H1 (cell line): ENCODE measurements around the gene PPM1N. TPM values are rescaled to one million over a fixed set of nuclear protein-coding genes. Genes with fewer than 3 reads are reported as not detected.

Source experiments
- CTCF ChIA-PET: fragments of 300-600 bp; sonication (Branson Sonifier 250); formaldehyde crosslinking; loops from one replicate; lab custom pipeline; 2021; ENCODE audit not compliant: partially characterized antibody; lab: Charles Lee
- POLR2A ChIA-PET: fragments of 300-600 bp; sonication (Branson Sonifier 250); formaldehyde crosslinking; loops from one replicate; lab custom pipeline; 2021; ENCODE audit warnings: inconsistent platforms; ENCODE audit not compliant: partially characterized antibody; lab: Charles Lee
- DNase-seq, 2 experiments: peaks; one replicate each; pipeline versions ENCODE4 v3.0.0 to v3.0.0-alpha.2; 2010 to 2022; ENCODE audit warnings: low spot score in 2 of 2, low read depth in 1 of 2, mixed read lengths in 1 of 2
- FAIRE-seq: peaks from 2 replicates; lab custom pipeline; 2011; peaks lifted over from hg19 to GRCh38; lab: Jason Lieb, UNC
- H2AFZ ChIP-seq: 2 replicates; pipeline ENCODE4 v1.8.1; 2012; ENCODE audit warnings: low read length, inconsistent platforms
- H2AK5ac ChIP-seq: 2 replicates; pipeline ENCODE4 v1.6.1; 2013; ENCODE audit warnings: low read depth, low read length
- H2BK120ac ChIP-seq: replicated peaks from 2 replicates; pipeline ENCODE3; 2013; ENCODE audit warnings: low read depth, low read length, inconsistent platforms
- H2BK12ac ChIP-seq: 2 replicates; pipeline ENCODE4 v1.6.1; 2013; ENCODE audit warnings: low read depth, low read length
- H2BK15ac ChIP-seq: 2 replicates; pipeline ENCODE4 v1.6.1; 2013; ENCODE audit warnings: low read length
- H2BK20ac ChIP-seq: 2 replicates; pipeline ENCODE4 v1.6.1; 2013; ENCODE audit warnings: low read length
- H2BK5ac ChIP-seq: 2 replicates; pipeline ENCODE4 v1.6.1; 2013; ENCODE audit warnings: low read depth, low read length
- H3K14ac ChIP-seq: 2 replicates; pipeline ENCODE4 v1.6.1; 2013; ENCODE audit warnings: inconsistent platforms; ENCODE audit not compliant: insufficient read length
- H3K18ac ChIP-seq: 2 replicates; pipeline ENCODE4 v1.6.1; 2013; ENCODE audit warnings: low read length; ENCODE audit errors: extremely low read depth
- H3K23ac ChIP-seq: 2 replicates; pipeline ENCODE4 v1.6.1; 2013; ENCODE audit warnings: inconsistent platforms; ENCODE audit not compliant: insufficient read length
- H3K23me2 ChIP-seq: 2 replicates; pipeline ENCODE4 v1.6.1; 2013; ENCODE audit warnings: low read depth, low read length
- H3K27ac ChIP-seq: 2 replicates; pipeline ENCODE4 v1.6.1; 2011; ENCODE audit warnings: low read depth, low read length, inconsistent platforms
- H3K27me3 ChIP-seq, 4 experiments: replicated peaks in 1 of 4; 1 replicate in 1 of 4; 2 replicates in 3 of 4; pipeline versions ENCODE4 v1.6.1 to v1.8.1; 2011 to 2013; ENCODE audit warnings: low read length in 3 of 4, mild to moderate bottlenecking in 3 of 4, inconsistent platforms in 2 of 4, mixed read lengths in 2 of 4, moderate library complexity in 1 of 4; ENCODE audit not compliant: control insufficient read depth in 3 of 4, insufficient read depth in 3 of 4; ENCODE audit errors: extremely low read depth in 1 of 4
- H3K36me3 ChIP-seq, 4 experiments: 2 replicates each; pipeline versions ENCODE4 v1.6.1 to v1.8.1; 2011 to 2013; ENCODE audit warnings: mild to moderate bottlenecking in 4 of 4, low read length in 3 of 4, moderate library complexity in 2 of 4, control low read depth in 1 of 4, inconsistent platforms in 1 of 4; ENCODE audit not compliant: insufficient read depth in 4 of 4, control insufficient read depth in 2 of 4
- H3K4ac ChIP-seq: replicated peaks from 2 replicates; pipeline ENCODE3; 2013; ENCODE audit warnings: low read length, low read depth, mixed read lengths, inconsistent platforms; ENCODE audit not compliant: insufficient read length
- H3K4me1 ChIP-seq, 4 experiments: replicated peaks in 1 of 4; 1 replicate in 1 of 4; 2 replicates in 3 of 4; pipeline versions ENCODE4 v1.6.1 to v1.8.1; 2011 to 2013; ENCODE audit warnings: low read length in 3 of 4, inconsistent platforms in 2 of 4, mixed read lengths in 1 of 4; ENCODE audit not compliant: insufficient read depth in 4 of 4, control insufficient read depth in 3 of 4
- H3K4me2 ChIP-seq, 2 experiments: 2 replicates each; pipeline versions ENCODE4 v1.6.1 to v1.8.1; 2011 to 2013; ENCODE audit warnings: low read depth in 2 of 2, low read length in 2 of 2, control low read depth in 1 of 2, inconsistent platforms in 1 of 2, mild to moderate bottlenecking in 1 of 2; ENCODE audit not compliant: insufficient read depth in 1 of 2
- H3K4me3 ChIP-seq, 4 experiments: fragments of 200-600, 300-600 bp in 1 of 4; sonication (generic), shearing (Covaris generic), sonication (Bioruptor Twin) in 1 of 4; 2 replicates each; pipeline versions ENCODE4 v1.5.1 to v1.8.1; 2011 to 2016; ENCODE audit warnings: low read length in 4 of 4, low read depth in 3 of 4, control low read depth in 2 of 4, inconsistent platforms in 2 of 4, mild to moderate bottlenecking in 2 of 4, mixed read lengths in 1 of 4, moderate library complexity in 1 of 4; ENCODE audit not compliant: insufficient read depth in 2 of 4; ENCODE audit errors: extremely low read depth in 1 of 4
- H3K56ac ChIP-seq: replicated peaks from 2 replicates; pipeline ENCODE3; 2013; ENCODE audit warnings: low read depth, mild to moderate bottlenecking, mixed read lengths, low read length, inconsistent platforms; ENCODE audit not compliant: insufficient read length
- H3K79me1 ChIP-seq: 2 replicates; pipeline ENCODE4 v1.6.1; 2013; ENCODE audit warnings: low read depth, low read length, control low read depth
- H3K79me2 ChIP-seq, 2 experiments: 2 replicates each; pipeline versions ENCODE4 v1.6.1 to v1.8.1; 2012 to 2013; ENCODE audit warnings: low read length in 2 of 2, mild to moderate bottlenecking in 2 of 2, inconsistent platforms in 1 of 2; ENCODE audit not compliant: insufficient read depth in 2 of 2, control insufficient read depth in 1 of 2
- H3K9ac ChIP-seq, 4 experiments: replicated peaks in 1 of 4; 1 replicate in 1 of 4; 2 replicates in 3 of 4; pipeline versions ENCODE4 v1.6.1 to v1.8.1; 2011 to 2013; ENCODE audit warnings: low read depth in 3 of 4, low read length in 3 of 4, control low read depth in 2 of 4, mild to moderate bottlenecking in 2 of 4, moderate library complexity in 2 of 4, inconsistent platforms in 1 of 4; ENCODE audit errors: extremely low read depth in 1 of 4
- H3K9me3 ChIP-seq, 2 experiments: 2 replicates each; pipeline versions ENCODE4 v1.6.1 to v1.8.1; 2012 to 2013; ENCODE audit warnings: mild to moderate bottlenecking in 2 of 2, moderate library complexity in 2 of 2, control low read depth in 1 of 2, inconsistent platforms in 1 of 2, low read depth in 1 of 2, low read length in 1 of 2, mixed read lengths in 1 of 2; ENCODE audit not compliant: insufficient read depth in 2 of 2
- H4K20me1 ChIP-seq, 2 experiments: replicated peaks in 1 of 2; 2 replicates each; pipeline versions ENCODE3 to v1.8.1; 2011 to 2013; ENCODE audit warnings: inconsistent platforms in 2 of 2, low read length in 2 of 2, mild to moderate bottlenecking in 1 of 2; ENCODE audit not compliant: insufficient read depth in 2 of 2, control insufficient read depth in 1 of 2
- H4K5ac ChIP-seq: 2 replicates; pipeline ENCODE4 v1.6.1; 2013; ENCODE audit warnings: low read length, low read depth, mixed read lengths, inconsistent platforms; ENCODE audit not compliant: insufficient read length
- H4K8ac ChIP-seq: 2 replicates; pipeline ENCODE4 v1.8.0; 2013; ENCODE audit warnings: mild to moderate bottlenecking, moderate library complexity, low read length, inconsistent platforms; ENCODE audit not compliant: insufficient read depth; ENCODE audit errors: extremely low read depth
- H4K91ac ChIP-seq: replicated peaks from 2 replicates; pipeline ENCODE3; 2013; ENCODE audit warnings: low read length, mixed read lengths, inconsistent platforms; ENCODE audit not compliant: insufficient read length
- JUND ChIP-seq: IDR thresholded peaks from 2 replicates; pipeline ENCODE4 v1.6.1; 2011; ENCODE audit warnings: mild to moderate bottlenecking, improper control_type of control experiment, low read length
- PHF8 ChIP-seq: fragments of 200-600 bp; sonication (generic); conservative IDR thresholded peaks from 2 replicates; pipeline ENCODE4 v1.7.1; 2012; ENCODE audit warnings: low read depth, mild to moderate bottlenecking, inconsistent platforms, low read length, moderate library complexity
- RFX5 ChIP-seq: IDR thresholded peaks from 2 replicates; pipeline ENCODE4 v1.6.1; 2011; ENCODE audit warnings: low read depth, low read length, improper control_type of control experiment, borderline replicate concordance
- SRF ChIP-seq: IDR thresholded peaks from 2 replicates; pipeline ENCODE4 v1.6.1; 2011; ENCODE audit warnings: mild to moderate bottlenecking, low read depth, low read length, moderate library complexity
- WGBS, 2 experiments: shearing (Covaris generic) in 1 of 2; methylation state at CpG; one replicate each; pipeline versions ENCODE4 v1.1.6 to v1.1.7; 2013 to 2015; ENCODE audit warnings: low lambda C conversion rate in 2 of 2, mixed read lengths in 2 of 2, inconsistent platforms in 1 of 2, low coverage in 1 of 2, missing lambda C conversion rate in 1 of 2; ENCODE audit not compliant: insufficient replicate concordance in 2 of 2, insufficient coverage in 1 of 2, insufficient read length in 1 of 2; ENCODE audit errors: extremely low coverage in 1 of 2, missing lambda C conversion rate in 1 of 2; 5-methylcytosine and 5-hydroxymethylcytosine counted together
- polyA plus RNA-seq, 7 experiments: library from polyadenylated mRNA; depleted of rRNA in 3 of 7; stranded (reverse) in 5 of 7; unstranded in 2 of 7; fragments of >200 nt in 5 of 7; fragments of 200-250 nt in 2 of 7; gene quantifications; 1 replicate in 5 of 7; 2 replicates in 1 of 7; 4 replicates in 1 of 7; pipeline versions ENCODE4 v1.2.1 to v1.2.3, GENCODE V29; 2011 to 2013; ENCODE audit warnings: missing spikeins in 2 of 7, mixed read lengths in 2 of 7
- total RNA-seq: library from RNA; stranded (reverse); fragmentation: NEBNext Ultra II Directional; extraction: Animal tissue kit (Norgen Biotek cat#: 25700); gene quantifications from 2 replicates; pipeline ENCODE4 v1.2.1, GENCODE V29; 2021

Gene PPM1N
- total and polyA plus RNA-seq, 2 of the 8 experiments (the other 6 are each of a cell fraction or from before 2014, with no cell fraction given): 12.2 to 14.4 TPM

DNA sequence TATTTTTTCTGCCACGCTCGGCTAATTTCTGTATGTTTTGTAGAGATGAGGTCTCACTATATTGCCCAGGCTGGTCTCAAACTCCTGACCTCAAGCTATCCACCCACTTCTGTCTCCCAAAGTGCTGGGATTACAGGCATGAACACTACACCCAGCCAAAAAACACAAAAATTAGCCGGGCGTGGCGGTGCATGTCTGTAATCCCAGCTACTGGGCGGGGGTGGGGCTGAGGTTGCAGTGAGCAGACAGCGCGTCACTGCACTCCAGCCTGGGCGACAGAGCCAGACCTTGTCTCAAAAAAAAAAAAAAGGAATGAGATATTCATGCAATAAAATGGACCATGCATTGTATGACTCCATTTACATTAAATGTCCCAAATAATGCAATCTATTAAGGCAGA, 41.2 kb downstream of the PPM1N start:
- no peaks in the 10 kb centered on the region for H3K79me2 ChIP-seq
- ChIA-PET POLR2A (interaction anchor here (1.6 kb wide), 1 partner anchor 11 kb away, joined by 7 read pairs; no protein-coding TSS in a partner anchor), CTCF (interaction anchor here (3.9 kb wide), 1 partner anchor 9 kb away, joined by 13 read pairs; no protein-coding TSS in a partner anchor)
- H3K36me3 ChIP-seq: no peaks in the 10 kb centered on the region
- H3K9ac ChIP-seq: no peak overlapping the region
- H3K27me3 ChIP-seq: no peaks in the 10 kb centered on the region
- no peaks in the 10 kb centered on the region for H3K4me1 ChIP-seq
- H4K5ac ChIP-seq: no peak overlapping the region
- H3K4ac ChIP-seq: no peak overlapping the region
- no peak overlapping the region for H2BK120ac ChIP-seq
- no peak overlapping the region for H2BK5ac ChIP-seq
- H3K27ac ChIP-seq: no peak overlapping the region
- no peak overlapping the region for H3K18ac ChIP-seq
- DNase-seq: no peak
- 97% methylated on average over 9 of the region's 9 CpGs; no CpG with 5 or more reads in 1 of the 2 experiments for WGBS, 2 experiments
- no peak overlapping the region for H2AFZ ChIP-seq
- H3K23me2 ChIP-seq: no peaks in the 10 kb centered on the region
- FAIRE-seq: no peak
- H4K20me1 ChIP-seq: no peaks in the 10 kb centered on the region
- no peaks in the 10 kb centered on the region for H3K79me1 ChIP-seq
- no peak overlapping the region for H3K4me3 ChIP-seq
- no peak overlapping the region for H3K56ac ChIP-seq
- H3K4me2 ChIP-seq: no peak overlapping the region
- no peaks in the 10 kb centered on the region for H3K9me3 ChIP-seq
- no peak overlapping the region for H2BK20ac ChIP-seq
- H2BK15ac ChIP-seq: no peak overlapping the region
- no peak overlapping the region for H3K23ac ChIP-seq
- H3K14ac ChIP-seq: no peak overlapping the region
- no peak overlapping the region for H2AK5ac ChIP-seq
- no peak overlapping the region for H4K8ac ChIP-seq
- H4K91ac ChIP-seq: no peak overlapping the region
- no peak overlapping the region for H2BK12ac ChIP-seq
- TF ChIP-seq SRF: no peak
- TF ChIP-seq PHF8: no peak
- TF ChIP-seq JUND: no peak
- no peak for TF ChIP-seq RFX5
